NOMO-1 (cell line): ENCODE measurements around the gene MYO18A.
A peak's percentile ranks its signal among the peaks of the same experiment; 100 is the strongest.

Source experiments
- DNase-seq, 2 experiments: peaks; one replicate each; lab custom pipeline; 2025; ENCODE audit not compliant: unreplicated experiment in 2 of 2; lab: John Stamatoyannopoulos, UW

Gene MYO18A

GRCh38 chr17:29060475-29060874 lies 119.7 kb downstream of the MYO18A start:
- DNase-seq = no peak

- DNase-seq = no peak
These were observed 120.9 kb downstream of the MYO18A start for GRCh38 chr17:29059281-29059680.

- DNase-seq = no peak
These were observed 121.8 kb downstream of the MYO18A start for GRCh38 chr17:29058391-29058790.

GRCh38 chr17:29057361-29057760 lies 122.8 kb downstream of the MYO18A start:
- no peak for DNase-seq

GRCh38 chr17:29054835-29055234 lies 125.4 kb downstream of the MYO18A start:
- DNase-seq = no peak

- no peak for DNase-seq
These were observed 128.5 kb downstream of the MYO18A start for GRCh38 chr17:29051731-29052130.

GRCh38 chr17:29051194-29051593 lies 129.0 kb downstream of the MYO18A start:
- no peak for DNase-seq

GRCh38 chr17:29050176-29050575 lies 130.0 kb downstream of the MYO18A start:
- DNase-seq = no peak

GRCh38 chr17:29049541-29050145 lies 130.6 kb downstream of the MYO18A start:
- DNase-seq = no peak

GRCh38 chr17:29048440-29049368 lies 131.5 kb downstream of the MYO18A start:
- DNase-seq = no peak

GRCh38 chr17:29046473-29046839 lies 133.7 kb downstream of the MYO18A start:
- DNase-seq = no peak

- peak; percentile 8 to 46 for DNase-seq
These were observed 134.3 kb downstream of the MYO18A start for GRCh38 chr17:29045734-29046472.

GRCh38 chr17:29045026-29045425 lies 135.2 kb downstream of the MYO18A start:
- no peak for DNase-seq

GRCh38 chr17:29043539-29044145 lies 136.6 kb downstream of the MYO18A start:
- DNase-seq = no peak

- peak; percentile 92 to 97 for DNase-seq
These were observed 137.3 kb downstream of the MYO18A start, which contains the start of gene PIPOX for GRCh38 chr17:29042679-29043538. PIPOX (plus strand) TSS chr17:29043141; CDS start chr17:29043226, 85 bp downstream.

GRCh38 chr17:29042026-29042678 lies 138.0 kb downstream of the MYO18A start:
- peak in 1 of 2 experiments; percentile 31 for DNase-seq

- DNase-seq = no peak
These were observed 138.6 kb downstream of the MYO18A start for GRCh38 chr17:29041571-29041970.

GRCh38 chr17:29041091-29041490 lies 139.1 kb downstream of the MYO18A start:
- no peak for DNase-seq
